SH-SY5Y (cell line): ENCODE data around the gene SLC25A13.

ENCODE experiments used
- GATA2 ChIP-seq: IDR thresholded peaks from 2 replicates; pipeline ENCODE4 v1.6.1; 2011; ENCODE audit warnings: mild to moderate bottlenecking, low read depth, low read length
- GATA3 ChIP-seq: IDR thresholded peaks from 2 replicates; pipeline ENCODE4 v1.6.1; 2011; ENCODE audit warnings: low read depth, mild to moderate bottlenecking, low read length, moderate library complexity

DNA sequence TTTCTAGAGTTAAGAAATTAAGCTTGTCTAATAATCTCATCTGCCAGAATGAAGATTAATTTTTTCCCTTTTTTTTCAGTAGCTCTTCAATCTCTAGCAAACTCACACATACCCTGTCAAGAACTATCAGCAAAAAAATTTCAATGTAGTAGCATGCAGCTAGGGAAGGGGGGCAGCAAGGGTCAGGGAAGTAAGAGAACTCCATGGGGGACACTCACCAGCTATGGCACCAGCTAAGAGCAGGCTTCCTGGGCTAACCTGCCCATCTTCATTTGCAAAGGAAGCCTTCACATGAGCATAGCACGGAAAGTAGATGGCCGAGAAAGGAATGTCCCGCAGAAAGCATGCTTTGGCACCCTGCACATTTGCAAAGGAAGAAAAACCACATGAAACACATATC, 190.4 kb downstream of the SLC25A13 start:
- no peak for TF ChIP-seq GATA3
- no peak for TF ChIP-seq GATA2
